HAP-1 (cell line): ENCODE measurements around the gene PLB1.

ENCODE experiments used
- DNase-seq, 2 experiments: peaks; one replicate each; pipeline ENCODE4 v3.0.0-alpha.2; 2016 to 2020; ENCODE audit warnings: low spot score in 2 of 2
- H3K27me3 ChIP-seq: fragments of 250-450 bp; sonication (Bioruptor Pico); 2 replicates; pipeline ENCODE4 v1.5.1; 2020; ENCODE audit warnings: low read depth, mild to moderate bottlenecking, moderate library complexity
- H3K36me3 ChIP-seq: fragments of 250-450 bp; sonication (Bioruptor Pico); replicated peaks from 2 replicates; pipeline ENCODE4 v1.5.1; 2020; ENCODE audit warnings: mild to moderate bottlenecking
- H3K4me1 ChIP-seq: fragments of 250-450 bp; sonication (Bioruptor Pico); 2 replicates; pipeline ENCODE4 v1.5.1; 2020; ENCODE audit warnings: mild to moderate bottlenecking
- H3K4me3 ChIP-seq: fragments of 250-450 bp; sonication (Bioruptor Pico); 2 replicates; pipeline ENCODE4 v1.5.1; 2020; ENCODE audit warnings: mild to moderate bottlenecking, moderate library complexity
- H3K9me3 ChIP-seq: fragments of 250-450 bp; sonication (Bioruptor Pico); 2 replicates; pipeline ENCODE4 v1.5.1; 2020; ENCODE audit warnings: mild to moderate bottlenecking, moderate library complexity
- in situ Hi-C: fragments of 300-500 bp; cut with MboI; formaldehyde crosslinking; loops from 3 replicates; pipeline ENCODE4 v1.14.3; 2020; ENCODE audit warnings: low sequenced_read_pairs, inconsistent platforms, mixed read lengths

Gene PLB1

DNA sequence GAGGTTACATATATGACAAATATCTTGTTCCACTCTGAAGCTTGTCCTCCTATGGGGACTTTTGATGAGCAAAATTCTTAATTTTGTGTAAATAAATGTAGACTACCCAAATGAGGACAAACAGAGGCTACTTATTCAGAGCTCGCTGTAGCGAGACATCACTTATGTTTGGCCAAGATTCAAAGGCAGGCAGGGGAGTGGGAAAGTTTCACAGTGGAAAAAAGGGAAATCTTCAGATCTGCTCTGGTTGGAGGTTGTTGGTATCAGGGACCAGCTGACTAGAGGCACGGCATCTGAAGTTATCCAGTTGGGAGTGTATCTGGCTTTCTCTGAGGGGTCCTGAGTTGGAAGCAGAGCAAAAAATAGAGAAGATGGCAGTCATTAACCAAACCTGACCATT is 1.3 kb downstream of the PLB1 start:
- Histone ChIP-seq H3K9me3 (no peaks in the 10 kb centered on the region), H3K4me3 (no peak overlapping the region), H3K27me3 (no peaks in the 10 kb centered on the region; the same call in 1 of the 2 replicates), H3K36me3 (no peaks in the 10 kb centered on the region), H3K4me1 (no peaks in the 10 kb centered on the region)
- in situ Hi-C loops = no loop called here
- no peak for DNase-seq

DNA sequence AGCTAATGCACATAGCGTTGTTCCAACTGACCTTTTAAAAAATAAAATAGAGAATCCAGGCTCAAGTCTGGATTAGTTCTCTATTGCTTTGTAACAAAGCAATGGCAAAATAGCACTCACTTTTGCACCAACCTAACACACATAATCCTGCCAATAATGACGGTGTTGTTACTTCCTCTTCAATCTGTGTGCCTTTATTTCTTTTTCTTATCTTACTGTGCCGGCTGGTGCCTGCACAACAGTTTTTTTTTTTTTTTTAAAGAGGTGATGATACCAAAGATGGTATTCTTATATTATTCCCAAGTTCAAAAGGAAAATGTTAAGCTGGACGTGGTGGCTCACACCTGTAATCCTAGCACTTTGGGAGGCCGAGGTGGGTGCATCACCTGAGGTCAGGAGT is 3.4 kb downstream of the PLB1 start:
- no peak for DNase-seq
- H3K36me3 ChIP-seq = no peaks in the 10 kb centered on the region
- H3K9me3 ChIP-seq = no peaks in the 10 kb centered on the region
- no peaks in the 10 kb centered on the region; the same call in 1 of the 2 replicates for H3K27me3 ChIP-seq
- no peaks in the 10 kb centered on the region for H3K4me1 ChIP-seq
- in situ Hi-C loops = no loop called here
- no peak overlapping the region for H3K4me3 ChIP-seq

DNA sequence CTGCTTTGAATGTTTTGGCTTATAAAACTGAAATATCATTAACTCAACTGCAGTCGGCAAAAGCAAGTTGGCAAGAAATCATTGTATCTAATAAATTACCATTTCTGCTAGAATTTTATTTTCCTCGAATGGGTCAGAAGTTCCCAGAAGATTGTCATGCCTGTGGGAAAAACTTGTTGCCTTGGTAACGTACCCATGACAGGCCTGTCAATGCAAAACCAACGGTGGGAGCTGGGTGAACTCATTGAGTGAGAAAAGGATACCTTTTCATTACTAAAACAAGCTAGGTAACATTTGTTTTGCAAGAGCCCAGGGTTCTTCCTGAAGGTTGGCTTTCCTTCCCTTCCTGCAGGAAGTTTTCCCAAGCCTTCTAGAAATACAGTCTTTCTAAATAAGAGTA is 9.5 kb downstream of the PLB1 start:
- H3K4me1 ChIP-seq = no peaks in the 10 kb centered on the region
- H3K4me3 ChIP-seq = no peak overlapping the region
- in situ Hi-C loops = no loop called here
- no peaks in the 10 kb centered on the region for H3K36me3 ChIP-seq
- no peak for DNase-seq
- peaks cover 3% of the 10 kb centered on the region for H3K27me3 ChIP-seq
- H3K9me3 ChIP-seq = no peaks in the 10 kb centered on the region

DNA sequence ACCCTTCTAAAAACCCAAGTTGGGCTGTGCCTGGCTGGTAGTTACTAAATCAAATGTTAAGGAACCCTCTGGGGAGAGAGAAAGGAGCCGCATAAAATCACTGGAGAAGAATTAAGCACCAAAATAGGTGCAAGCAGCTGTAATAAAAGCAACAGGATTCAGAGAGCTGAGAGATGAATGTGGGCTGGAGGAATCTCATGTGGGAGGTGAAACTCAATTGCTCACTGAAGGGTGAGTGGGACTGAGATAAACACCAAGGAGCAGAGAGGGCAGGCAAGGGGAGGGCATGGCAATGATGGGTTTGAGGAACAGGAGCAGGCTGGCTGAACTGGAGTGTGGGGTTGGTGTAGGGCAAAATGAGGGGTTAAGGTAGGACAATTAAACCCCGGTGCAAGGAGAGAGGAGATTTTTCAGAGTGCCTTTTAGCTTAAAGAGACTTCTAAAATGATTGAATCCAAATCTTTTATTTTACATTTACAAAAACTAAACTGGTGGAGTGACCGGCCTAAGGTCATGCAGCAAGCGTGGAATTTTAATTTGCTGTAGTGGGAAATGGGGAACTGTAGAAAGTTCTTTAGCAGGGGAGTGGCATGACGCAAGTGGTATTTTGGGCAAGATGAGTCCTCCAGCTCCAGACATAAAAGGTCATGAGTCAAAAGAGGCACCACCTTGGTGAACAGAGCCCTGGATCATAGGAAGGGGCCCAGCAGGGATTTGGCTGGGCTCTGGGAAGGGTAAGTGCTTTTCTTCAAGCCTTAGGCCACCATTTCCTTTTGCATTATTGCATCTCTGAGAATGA is 10.5 kb downstream of the PLB1 start:
- Histone ChIP-seq H3K4me1 (no peaks in the 10 kb centered on the region), H3K9me3 (no peaks in the 10 kb centered on the region), H3K27me3 (peaks cover 3% of the 10 kb centered on the region), H3K36me3 (no peaks in the 10 kb centered on the region), H3K4me3 (no peak overlapping the region)
- in situ Hi-C loops = no loop called here
- DNase-seq = no peak

DNA sequence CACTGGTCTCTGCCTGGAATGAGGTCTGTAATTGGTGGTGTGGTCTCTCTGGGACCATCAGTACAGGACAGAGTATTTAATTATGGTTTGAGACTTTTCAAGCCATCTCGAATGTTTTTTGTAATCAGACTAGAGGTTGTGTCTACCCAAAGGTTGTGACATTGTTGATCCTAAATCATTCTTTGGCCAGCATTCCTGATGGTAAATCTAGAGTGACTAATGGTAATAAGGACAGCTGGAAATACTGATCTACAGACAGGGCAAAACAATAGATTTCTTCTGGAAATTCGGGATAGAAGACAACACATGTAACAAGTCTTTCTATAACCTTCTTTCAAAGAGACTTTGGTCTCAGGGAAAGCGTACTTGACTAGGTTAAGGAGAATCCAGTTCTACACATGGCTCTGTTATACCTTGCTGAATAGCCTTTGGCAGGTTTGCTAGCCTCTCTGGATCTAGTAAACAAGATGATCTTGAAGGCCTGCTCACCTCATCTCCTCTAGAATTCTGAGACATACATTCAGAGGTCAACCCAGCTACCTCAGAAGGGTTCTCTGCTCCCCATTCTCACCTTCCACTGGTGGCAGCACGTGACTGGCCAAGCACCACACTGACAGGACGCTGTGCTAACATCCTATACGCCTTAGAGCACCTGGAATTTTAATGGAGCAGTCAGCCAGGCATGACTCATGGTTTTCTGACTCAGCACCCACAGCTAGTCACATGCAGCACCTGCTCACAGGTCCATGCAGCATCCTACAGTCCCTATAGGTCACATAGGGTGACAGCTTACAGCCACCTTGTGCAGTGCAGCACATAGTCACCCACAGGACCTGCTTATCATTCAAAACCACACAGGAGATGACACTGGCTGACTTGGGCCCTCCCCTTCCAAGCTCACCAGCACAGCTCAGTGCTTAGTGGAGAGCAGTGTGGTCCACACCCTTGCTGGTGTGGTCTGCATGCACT is 12.2 kb downstream of the PLB1 start:
- H3K9me3 ChIP-seq = no peaks in the 10 kb centered on the region
- peaks cover 3% of the 10 kb centered on the region; the same call in 1 of the 2 replicates for H3K27me3 ChIP-seq
- H3K36me3 ChIP-seq = no peaks in the 10 kb centered on the region
- H3K4me1 ChIP-seq = no peaks in the 10 kb centered on the region
- no peak for DNase-seq
- no peak overlapping the region for H3K4me3 ChIP-seq
- in situ Hi-C loops = no loop called here

DNA sequence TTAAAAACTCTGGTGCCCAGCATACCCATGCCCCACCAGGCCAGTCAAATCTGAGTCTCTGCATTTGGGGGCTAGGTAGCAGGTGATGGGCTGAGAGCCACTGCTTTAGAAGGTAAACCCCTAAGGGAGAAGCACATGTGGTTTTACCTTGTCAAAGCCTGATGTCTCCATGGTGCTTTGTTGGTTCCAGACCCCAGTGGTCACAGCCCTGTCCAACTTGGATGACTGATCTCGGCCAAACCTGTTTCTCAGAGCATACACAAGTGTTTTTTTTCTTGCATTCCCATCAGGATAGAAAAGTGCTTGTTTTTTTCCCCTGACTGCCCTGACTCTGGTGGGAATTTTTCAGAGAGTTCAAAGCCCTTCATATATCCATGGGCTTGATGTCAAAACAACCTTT is 13.5 kb downstream of the PLB1 start:
- no peak overlapping the region for H3K4me3 ChIP-seq
- no peaks in the 10 kb centered on the region for H3K4me1 ChIP-seq
- in situ Hi-C loops = no loop called here
- DNase-seq = no peak
- H3K9me3 ChIP-seq = no peaks in the 10 kb centered on the region
- peaks cover 3% of the 10 kb centered on the region; the same call in 1 of the 2 replicates for H3K27me3 ChIP-seq
- H3K36me3 ChIP-seq = no peaks in the 10 kb centered on the region

DNA sequence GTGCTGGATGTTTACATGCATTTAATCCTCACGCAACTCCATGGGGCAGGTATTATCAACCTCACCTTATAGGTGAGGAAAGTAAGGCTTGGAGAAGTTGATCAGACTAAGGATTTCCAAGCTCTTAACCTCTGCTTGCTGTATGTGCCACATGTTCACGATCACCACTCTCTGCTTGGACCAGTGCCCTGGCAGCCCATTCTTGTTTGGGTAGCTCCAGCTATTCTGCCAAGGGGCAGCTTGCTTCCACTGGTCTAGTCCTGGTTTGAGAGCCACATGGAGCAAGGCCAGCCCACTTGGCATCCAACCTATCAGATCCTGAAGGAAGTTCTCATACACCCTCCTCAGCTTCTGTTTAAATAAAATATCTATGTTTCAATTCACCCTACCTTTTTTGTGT is 14.3 kb downstream of the PLB1 start:
- in situ Hi-C loops = no loop called here

DNA sequence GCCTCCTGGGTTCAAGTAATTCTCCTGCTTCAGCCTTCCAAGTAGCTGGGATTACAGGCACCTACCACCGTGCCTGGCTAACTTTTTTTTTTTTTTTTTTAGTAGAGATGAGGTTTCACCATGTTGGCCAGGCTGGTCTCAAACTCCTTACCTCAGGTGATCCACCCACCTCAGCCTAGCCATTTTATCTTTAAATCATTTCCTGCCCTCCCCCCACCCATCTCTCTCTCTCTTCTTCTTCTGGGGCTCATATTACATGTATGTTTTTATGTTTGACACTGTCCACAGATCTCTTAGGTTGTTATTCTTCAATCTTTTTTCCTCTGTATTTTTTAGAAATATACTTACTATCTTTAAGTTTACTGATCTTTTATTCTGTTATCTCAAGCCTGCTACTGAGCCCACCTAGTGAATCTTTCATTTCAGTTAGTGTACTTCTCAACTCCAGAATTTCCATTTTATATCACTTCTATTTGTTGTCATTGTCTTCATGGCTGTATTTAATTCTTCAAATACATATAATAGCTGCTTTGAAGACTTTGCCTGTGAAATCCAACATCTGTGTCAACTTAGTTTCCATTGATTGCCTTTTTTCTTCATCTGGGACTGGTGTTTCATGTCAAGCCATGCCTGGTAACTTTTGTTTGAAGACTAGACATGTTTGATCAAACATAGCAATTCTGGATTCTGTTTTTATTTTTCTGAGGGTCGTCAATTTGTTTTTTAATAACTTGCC is 16.2 kb downstream of the PLB1 start:
- no peak for DNase-seq
- Histone ChIP-seq H3K4me1 (no peaks in the 10 kb centered on the region), H3K9me3 (no peaks in the 10 kb centered on the region), H3K27me3 (no peaks in the 10 kb centered on the region), H3K36me3 (no peaks in the 10 kb centered on the region), H3K4me3 (no peak overlapping the region)
- in situ Hi-C loops = no loop called here

More for the DNA sequence above, 14.3 kb downstream of the PLB1 start:
- Histone ChIP-seq H3K9me3 (no peaks in the 10 kb centered on the region), H3K27me3 (peaks cover under 1% of the 10 kb centered on the region; the same call in 1 of the 2 replicates), H3K36me3 (no peaks in the 10 kb centered on the region), H3K4me3 (no peak overlapping the region), H3K4me1 (no peaks in the 10 kb centered on the region)
- DNase-seq = no peak

DNA sequence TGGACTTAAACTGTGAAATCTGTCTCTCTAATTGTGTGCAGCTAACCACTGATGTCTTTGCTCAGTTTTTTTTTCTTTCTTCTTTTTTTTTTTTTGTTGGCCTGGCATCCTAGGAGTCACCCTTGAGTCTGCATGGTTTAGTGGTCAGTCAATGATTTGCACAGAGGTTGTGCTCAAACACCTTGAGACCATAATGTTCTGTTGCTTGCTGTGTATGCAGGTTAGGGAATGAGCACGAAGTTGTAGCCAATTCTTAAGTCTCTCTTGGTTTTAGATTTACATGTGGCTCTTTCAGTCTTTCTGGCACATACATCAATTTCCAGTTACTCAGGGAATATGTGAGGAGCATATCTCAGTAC is 16.7 kb downstream of the PLB1 start:
- H3K36me3 ChIP-seq = no peaks in the 10 kb centered on the region
- in situ Hi-C loops = no loop called here
- no peaks in the 10 kb centered on the region for H3K9me3 ChIP-seq
- DNase-seq = no peak
- H3K4me1 ChIP-seq = no peaks in the 10 kb centered on the region
- no peaks in the 10 kb centered on the region for H3K27me3 ChIP-seq
- H3K4me3 ChIP-seq = no peak overlapping the region

DNA sequence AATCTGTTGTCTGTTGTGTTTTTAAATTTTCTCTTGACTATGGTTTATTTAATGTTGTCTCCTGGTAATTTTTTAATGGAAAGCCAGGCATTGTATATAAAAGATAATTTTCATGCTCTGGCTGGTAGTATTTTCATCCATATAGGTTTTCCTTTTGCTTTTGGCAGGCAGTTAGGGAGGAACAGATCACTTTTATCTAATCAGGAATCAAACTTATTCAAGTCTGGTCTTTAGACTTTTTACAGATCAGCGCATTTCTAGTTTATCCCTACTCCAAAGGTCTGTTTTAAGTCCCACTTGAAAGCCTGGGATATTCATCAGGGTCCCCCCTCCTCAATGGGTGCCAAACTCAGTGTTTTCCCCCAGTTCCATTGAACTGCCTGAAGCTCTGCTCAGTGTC is 17.2 kb downstream of the PLB1 start:
- H3K9me3 ChIP-seq = no peaks in the 10 kb centered on the region
- no peak for DNase-seq

DNA sequence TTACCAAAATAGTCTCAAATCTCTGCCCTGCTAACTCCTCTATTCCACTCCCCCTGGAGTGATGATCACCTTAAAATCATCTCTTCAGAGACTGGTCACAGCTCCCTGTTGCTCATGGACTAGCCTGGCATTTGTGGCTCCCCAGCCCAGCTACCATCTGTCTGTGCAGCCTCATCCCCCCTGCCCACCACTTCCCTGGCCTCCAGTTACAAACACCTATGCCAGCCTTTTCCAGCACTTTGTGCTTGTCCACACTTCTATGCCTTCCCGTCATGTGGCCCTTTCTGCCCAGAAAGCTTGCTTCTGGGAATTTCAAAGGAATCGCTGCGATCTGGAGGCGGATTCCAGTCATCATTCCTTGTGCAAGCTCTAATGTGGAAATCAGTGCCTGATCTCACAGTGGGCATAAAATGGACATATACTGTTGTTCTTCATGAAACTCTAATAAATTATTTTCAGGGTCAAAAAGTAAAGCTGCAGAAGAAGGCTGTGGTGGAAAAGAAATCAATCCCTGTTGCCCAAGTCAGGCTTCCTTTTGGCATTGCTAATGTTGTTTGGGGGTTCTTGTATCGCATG is 19.4 kb downstream of the PLB1 start:
- Histone ChIP-seq H3K9me3 (no peaks in the 10 kb centered on the region), H3K36me3 (no peaks in the 10 kb centered on the region), H3K4me1 (no peaks in the 10 kb centered on the region), H3K4me3 (no peak overlapping the region), H3K27me3 (no peaks in the 10 kb centered on the region)
- DNase-seq = no peak
- in situ Hi-C loops = no loop called here

More for the DNA sequence above, 17.2 kb downstream of the PLB1 start:
- H3K36me3 ChIP-seq = no peaks in the 10 kb centered on the region
- no peak overlapping the region for H3K4me3 ChIP-seq
- no peaks in the 10 kb centered on the region for H3K27me3 ChIP-seq
- in situ Hi-C loops = no loop called here
- H3K4me1 ChIP-seq = no peaks in the 10 kb centered on the region

DNA sequence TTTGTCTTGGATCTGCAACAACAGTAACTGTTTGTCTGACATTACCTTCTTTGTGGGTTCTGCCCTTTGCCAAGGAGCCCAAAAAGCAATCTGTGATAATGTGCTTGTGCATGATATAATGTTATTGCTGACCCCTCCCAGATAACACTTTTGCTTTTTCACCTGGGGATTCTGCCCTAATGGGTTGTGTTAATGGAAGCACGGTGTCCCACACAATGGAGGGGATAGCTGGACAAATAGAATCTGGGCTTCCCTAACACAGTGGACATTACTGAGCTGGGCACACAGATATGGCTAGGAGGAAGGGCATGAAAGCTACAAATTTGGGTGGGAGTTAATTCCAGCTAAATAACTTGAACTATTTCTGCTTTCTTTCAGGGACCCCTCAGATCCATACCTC is 20.6 kb downstream of the PLB1 start:
- DNase-seq = no peak
- in situ Hi-C loops = no loop called here
- Histone ChIP-seq H3K4me3 (no peak overlapping the region), H3K4me1 (no peaks in the 10 kb centered on the region), H3K9me3 (no peaks in the 10 kb centered on the region), H3K36me3 (no peaks in the 10 kb centered on the region), H3K27me3 (no peaks in the 10 kb centered on the region)

DNA sequence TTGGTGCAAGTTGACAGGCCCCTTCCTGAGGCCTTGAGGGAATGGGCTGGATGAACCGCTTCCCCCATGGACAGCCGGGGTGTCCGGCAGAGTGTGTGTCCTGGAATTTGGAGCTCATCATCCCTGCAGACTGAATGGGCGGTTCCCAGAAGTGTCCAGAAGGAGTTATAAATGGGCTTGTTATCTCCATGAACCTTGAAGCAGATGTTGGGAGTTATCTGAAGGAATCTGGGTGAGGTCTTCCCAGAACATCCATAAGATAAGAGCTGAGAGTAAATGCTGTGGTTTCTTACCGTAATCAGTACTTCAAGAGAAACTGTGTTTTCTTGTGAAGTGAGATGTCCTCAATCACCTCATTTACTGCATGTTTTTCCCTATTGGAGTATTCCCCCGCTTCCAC is 21.1 kb downstream of the PLB1 start:
- Histone ChIP-seq H3K4me1 (no peaks in the 10 kb centered on the region), H3K4me3 (no peak overlapping the region), H3K36me3 (no peaks in the 10 kb centered on the region), H3K27me3 (no peaks in the 10 kb centered on the region), H3K9me3 (no peaks in the 10 kb centered on the region)
- in situ Hi-C loops = no loop called here
- DNase-seq = no peak
